Measurements from ENCODE around the gene CDC7. TPM values are rescaled to one million over a fixed set of nuclear protein-coding genes. Genes with fewer than 3 reads are reported as not detected.

Gene CDC7
- total RNA-seq, 1 experiment from 2014 or later, result 24.5 TPM

GRCh38 chr1:91498498-91499245, 2.0 kb upstream of the CDC7 start (continued):
- TF ChIP-seq, protein P1, sequence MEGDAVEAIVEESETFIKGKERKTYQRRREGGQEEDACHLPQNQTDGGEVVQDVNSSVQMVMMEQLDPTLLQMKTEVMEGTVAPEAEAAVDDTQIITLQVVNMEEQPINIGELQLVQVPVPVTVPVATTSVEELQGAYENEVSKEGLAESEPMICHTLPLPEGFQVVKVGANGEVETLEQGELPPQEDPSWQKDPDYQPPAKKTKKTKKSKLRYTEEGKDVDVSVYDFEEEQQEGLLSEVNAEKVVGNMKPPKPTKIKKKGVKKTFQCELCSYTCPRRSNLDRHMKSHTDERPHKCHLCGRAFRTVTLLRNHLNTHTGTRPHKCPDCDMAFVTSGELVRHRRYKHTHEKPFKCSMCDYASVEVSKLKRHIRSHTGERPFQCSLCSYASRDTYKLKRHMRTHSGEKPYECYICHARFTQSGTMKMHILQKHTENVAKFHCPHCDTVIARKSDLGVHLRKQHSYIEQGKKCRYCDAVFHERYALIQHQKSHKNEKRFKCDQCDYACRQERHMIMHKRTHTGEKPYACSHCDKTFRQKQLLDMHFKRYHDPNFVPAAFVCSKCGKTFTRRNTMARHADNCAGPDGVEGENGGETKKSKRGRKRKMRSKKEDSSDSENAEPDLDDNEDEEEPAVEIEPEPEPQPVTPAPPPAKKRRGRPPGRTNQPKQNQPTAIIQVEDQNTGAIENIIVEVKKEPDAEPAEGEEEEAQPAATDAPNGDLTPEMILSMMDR (IDR thresholded peaks at IDR 0.05 in 2 of 3, conservative IDR thresholded peaks at IDR 0.05 in 1 of 3; ENCODE audit: borderline replicate concordance in 1 of 3, insufficient read depth in 1 of 3, low read depth in 2 of 3, low read length in 2 of 3), result no peak

DNA sequence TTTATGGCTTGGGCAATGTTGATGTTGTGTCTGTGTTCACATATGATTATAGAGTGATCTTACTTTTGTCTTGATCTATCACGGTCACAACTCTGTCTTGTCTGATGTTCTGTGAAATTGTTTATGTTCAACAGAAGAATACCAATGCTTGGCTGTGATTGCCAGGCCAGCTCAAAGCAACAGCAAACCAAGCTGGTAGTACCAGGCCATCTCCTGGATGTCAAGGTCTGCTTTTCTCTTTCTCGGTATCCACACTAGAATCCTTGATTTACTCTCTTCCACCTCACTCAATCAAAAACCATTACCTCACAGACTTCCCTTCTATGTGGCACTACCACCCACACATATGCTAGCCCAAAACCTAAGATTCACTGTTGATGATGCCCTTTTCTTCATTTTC, 1.3 kb upstream of the CDC7 start:
- H3K27me3 ChIP-seq (ENCODE audit: insufficient read depth, low read length), result no peaks in the 10 kb centered on the region
- no peaks in the 10 kb centered on the region for H3K36me3 ChIP-seq (ENCODE audit: control insufficient read depth in 1 of 2, insufficient read depth in 2 of 2, low read length in 2 of 2)
- H4K20me1 ChIP-seq (ENCODE audit: insufficient read depth), result no peaks in the 10 kb centered on the region
- no peak overlapping the region for H3K27ac ChIP-seq (ENCODE audit: low read depth, low read length)
- no peaks in the 10 kb centered on the region for H3K9me3 ChIP-seq (ENCODE audit: control insufficient read depth in 1 of 2, insufficient read depth in 1 of 2, low read depth in 1 of 2, low read length in 2 of 2)
- RAD21 ChIA-PET (ENCODE audit: low non-redundant PET in 1 of 2, low total read pairs in 2 of 2, uncharacterized antibody in 2 of 2, unreplicated experiment in 2 of 2), result no interaction called here
- BruUV-seq (replicated peaks), result no TSS peak
- peaks cover 7 to 27% of the 10 kb centered on the region in 2 experiments for H3K4me1 ChIP-seq (ENCODE audit: control insufficient read depth in 1 of 2, insufficient read depth in 2 of 2, low read length in 2 of 2)
- ATAC-seq, result no peak
- no peak overlapping the region for H3K4me3 ChIP-seq (replicated peaks in 1 of 2; ENCODE audit: low read depth in 1 of 2, low read length in 2 of 2)
- H3K4me2 ChIP-seq (ENCODE audit: low read length), result no peak overlapping the region
- TF ChIP-seq JUND (IDR thresholded peaks at IDR 0.05), result no peak
- TF ChIP-seq CEBPB (IDR thresholded peaks at IDR 0.05; ENCODE audit: low read depth), result no peak
- TF ChIP-seq EGR1 (IDR thresholded peaks at IDR 0.05; ENCODE audit: low read depth), result no peak
- TF ChIP-seq TCF7L2 (IDR thresholded peaks at IDR 0.05; ENCODE audit: borderline replicate concordance, extremely low read depth, insufficient read depth, insufficient read length), result no peak
- TF ChIP-seq, protein P1 (IDR thresholded peaks at IDR 0.05 in 2 of 3, conservative IDR thresholded peaks at IDR 0.05 in 1 of 3; ENCODE audit: borderline replicate concordance in 1 of 3, insufficient read depth in 1 of 3, low read depth in 2 of 3, low read length in 2 of 3), result no peak
- no peak for TF ChIP-seq CBX3 (IDR thresholded peaks at IDR 0.05; ENCODE audit: low read depth)
- TF ChIP-seq, protein P2, sequence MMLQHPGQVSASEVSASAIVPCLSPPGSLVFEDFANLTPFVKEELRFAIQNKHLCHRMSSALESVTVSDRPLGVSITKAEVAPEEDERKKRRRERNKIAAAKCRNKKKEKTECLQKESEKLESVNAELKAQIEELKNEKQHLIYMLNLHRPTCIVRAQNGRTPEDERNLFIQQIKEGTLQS (IDR thresholded peaks at IDR 0.05), result no peak
- TF ChIP-seq, protein P3, sequence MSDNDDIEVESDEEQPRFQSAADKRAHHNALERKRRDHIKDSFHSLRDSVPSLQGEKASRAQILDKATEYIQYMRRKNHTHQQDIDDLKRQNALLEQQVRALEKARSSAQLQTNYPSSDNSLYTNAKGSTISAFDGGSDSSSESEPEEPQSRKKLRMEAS (IDR thresholded peaks at IDR 0.05), result no peak
- TF ChIP-seq EZH2phosphoT487 (IDR thresholded peaks at IDR 0.05; ENCODE audit: borderline replicate concordance), result no peak
- no peak for TF ChIP-seq ZNF274 (IDR thresholded peaks at IDR 0.05; ENCODE audit: low read depth, low read length)
- H3K9ac ChIP-seq (ENCODE audit: low read length), result no peak overlapping the region
- H3K9me2 ChIP-seq (ENCODE audit: insufficient read depth), result no peaks in the 10 kb centered on the region
- CTCF ChIA-PET, result no interaction called here
- POLR2A ChIA-PET, result interaction anchor here (0.5 kb wide), 1 partner anchor 440 kb away, joined by 3 read pairs; no protein-coding TSS in a partner anchor
- no peak overlapping the region for H2AFZ ChIP-seq (ENCODE audit: low read depth, low read length, poor library complexity, severe bottlenecking)
- intact Hi-C loops (cut with micrococcal nuclease), result no loop called here
- no peak for DNase-seq (ENCODE audit: low read depth, low spot score)
- H3K79me2 ChIP-seq (ENCODE audit: insufficient read depth, low read length), result peaks cover 30% of the 10 kb centered on the region

Measured in HCT116 (cell line).